GM21381 (cell line): Measurements from ENCODE around the gene HOXB8.

Experiments used
- ATAC-seq: cut with Tn5 transposase; IDR thresholded peaks from one replicate; pipeline ENCODE4 v1.9.1; 2021; ENCODE audit warnings: mild to moderate bottlenecking, moderate library complexity; ENCODE audit not compliant: unreplicated experiment

HOXB8 gene

GRCh38 chr17:48624544-48625494 is 9.7 kb upstream of the HOXB8 start:
- ATAC-seq = no peak

- no peak for ATAC-seq
Observed at GRCh38 chr17:48624118-48624517, 9.0 kb upstream of the HOXB8 start.

- ATAC-seq = no peak
Observed at GRCh38 chr17:48623583-48623982, 8.5 kb upstream of the HOXB8 start.

- no peak for ATAC-seq
Observed at GRCh38 chr17:48622857-48623256, 7.8 kb upstream of the HOXB8 start.

GRCh38 chr17:48621410-48622392 is 6.6 kb upstream of the HOXB8 start:
- ATAC-seq = no peak

- ATAC-seq = no peak
Observed at GRCh38 chr17:48620461-48621139, 5.5 kb upstream of the HOXB8 start.

- no peak for ATAC-seq
Observed at GRCh38 chr17:48619826-48620449, 4.8 kb upstream of the HOXB8 start.

GRCh38 chr17:48618256-48618896 is 3.3 kb upstream of the HOXB8 start:
- no peak for ATAC-seq

GRCh38 chr17:48617471-48618255 is 2.6 kb upstream of the HOXB8 start:
- no peak for ATAC-seq

- ATAC-seq = no peak
Observed at GRCh38 chr17:48616717-48617470, 1.8 kb upstream of the HOXB8 start.

- no peak for ATAC-seq
Observed at GRCh38 chr17:48615963-48616716, 1.0 kb upstream of the HOXB8 start.

GRCh38 chr17:48613862-48614694 is 1.0 kb downstream of the HOXB8 start:
- ATAC-seq = no peak

- ATAC-seq = no peak
Observed at GRCh38 chr17:48612854-48613691, 2.0 kb downstream of the HOXB8 start.

GRCh38 chr17:48612456-48612853 is 2.6 kb downstream of the HOXB8 start:
- ATAC-seq = no peak

GRCh38 chr17:48611681-48612455 is 3.2 kb downstream of the HOXB8 start:
- no peak for ATAC-seq
